DOHH2 (cell line): ENCODE measurements around the gene KRTAP5-8.

ENCODE experiments used
- H3F3A ChIP-seq: fragments of 200-600 bp; sonication (generic), shearing (Covaris generic); 2 replicates; pipeline ENCODE4 v1.6.0; 2016; ENCODE audit warnings: antibody characterized with exemption, mild to moderate bottlenecking; ENCODE audit not compliant: control insufficient read depth, insufficient read depth
- H3K27ac ChIP-seq: fragments of 200-600 bp; sonication (generic); 2 replicates; pipeline ENCODE4 v1.5.1; 2014; ENCODE audit warnings: low read depth, mild to moderate bottlenecking, low read length, moderate library complexity
- H3K27me3 ChIP-seq: fragments of 200-600 bp; sonication (generic); 2 replicates; pipeline ENCODE4 v1.6.1; 2014; ENCODE audit warnings: mild to moderate bottlenecking, low read length, mixed read lengths; ENCODE audit not compliant: control insufficient read depth
- H3K36me3 ChIP-seq: fragments of 200-600 bp; sonication (generic); 2 replicates; pipeline ENCODE4 v1.6.1; 2014; ENCODE audit warnings: mild to moderate bottlenecking, low read length, moderate library complexity, mixed read lengths; ENCODE audit not compliant: control insufficient read depth
- H3K4me1 ChIP-seq: fragments of 200-600 bp; sonication (generic); 2 replicates; pipeline ENCODE4 v1.6.1; 2014; ENCODE audit warnings: mild to moderate bottlenecking, low read length, mixed read lengths; ENCODE audit not compliant: control insufficient read depth
- H3K4me2 ChIP-seq: fragments of 200-600 bp; sonication (generic); 2 replicates; pipeline ENCODE4 v1.6.0; 2014; ENCODE audit warnings: mild to moderate bottlenecking, low read length, moderate library complexity
- H3K4me3 ChIP-seq: fragments of 200-600 bp; sonication (generic); 2 replicates; pipeline ENCODE4 v1.5.1; 2014; ENCODE audit warnings: mild to moderate bottlenecking, low read length, mixed read lengths
- H3K79me2 ChIP-seq: fragments of 200-600 bp; sonication (generic); 2 replicates; pipeline ENCODE4 v1.6.1; 2014; ENCODE audit warnings: mild to moderate bottlenecking, low read length, mixed read lengths; ENCODE audit not compliant: control insufficient read depth
- H3K9me2 ChIP-seq: fragments of 200-600 bp; sonication (generic); replicated peaks from 2 replicates; pipeline ENCODE4 v1.6.1; 2014; ENCODE audit warnings: mild to moderate bottlenecking, low read length, mixed read lengths; ENCODE audit not compliant: control insufficient read depth
- H3K9me3 ChIP-seq: fragments of 200-600 bp; sonication (generic); 2 replicates; pipeline ENCODE4 v1.6.1; 2014; ENCODE audit warnings: antibody characterized with exemption, low read length, mixed read lengths; ENCODE audit not compliant: control insufficient read depth, insufficient read depth
- H4K20me1 ChIP-seq: fragments of 200-600 bp; sonication (generic); 2 replicates; pipeline ENCODE4 v1.6.0; 2014; ENCODE audit warnings: low read depth, mild to moderate bottlenecking, antibody characterized with exemption, low read length, moderate library complexity; ENCODE audit not compliant: control insufficient read depth, insufficient read depth
- CTCF ChIP-seq: fragments of 200-600 bp; sonication (generic); IDR thresholded peaks from one replicate; pipeline ENCODE4 v1.5.1; 2014; ENCODE audit warnings: antibody characterized with exemption, mild to moderate bottlenecking, low read depth, low read length; ENCODE audit not compliant: poor library complexity, severe bottlenecking
- EZH2phosphoT487 ChIP-seq: fragments of 200-600 bp; sonication (generic); IDR thresholded peaks from 2 replicates; pipeline ENCODE4 v1.6.1; 2017; ENCODE audit warnings: borderline replicate concordance, mild to moderate bottlenecking, antibody characterized with exemption, low read length, moderate library complexity, mixed read lengths

The KRTAP5-8 gene

GRCh38 chr11:71548120-71548519 is 10.3 kb downstream of the KRTAP5-8 start, which contains the start of gene KRTAP5-9:
TSS of gene KRTAP5-9 (plus strand) at chr11:71548420. CDS start at chr11:71548658, 238 bp downstream.
- H3K27me3 ChIP-seq = peaks cover 35% of the 10 kb centered on the region
- TF ChIP-seq CTCF (no peak), EZH2phosphoT487 (no peak)
- H3K4me3 ChIP-seq = no peak within 1 kb of the TSS
- no peaks in the 10 kb centered on the region for H3K36me3 ChIP-seq
- H3K9me3 ChIP-seq = no peaks in the 10 kb centered on the region; the same call in 1 of the 2 replicates
- no peaks in the 10 kb centered on the region for H3K4me1 ChIP-seq
- H3K4me2 ChIP-seq = no peak within 1 kb of the TSS
- no peaks in the 10 kb centered on the region for H3F3A ChIP-seq
- no peaks in the 10 kb centered on the region for H4K20me1 ChIP-seq
- no peaks in the 10 kb centered on the region for H3K9me2 ChIP-seq
- no peak within 1 kb of the TSS for H3K27ac ChIP-seq
- no peaks in the 10 kb centered on the region for H3K79me2 ChIP-seq

- no peaks in the 10 kb centered on the region; the same call in 1 of the 2 replicates for H3K9me3 ChIP-seq
- H3K4me3 ChIP-seq = no peak overlapping the region
- no peak for TF ChIP-seq EZH2phosphoT487
- TF ChIP-seq CTCF = no peak
- H4K20me1 ChIP-seq = no peaks in the 10 kb centered on the region
- no peaks in the 10 kb centered on the region for H3K9me2 ChIP-seq
- H3K36me3 ChIP-seq = no peaks in the 10 kb centered on the region
- no peaks in the 10 kb centered on the region for H3F3A ChIP-seq
- H3K79me2 ChIP-seq = no peaks in the 10 kb centered on the region
- H3K27ac ChIP-seq = no peak overlapping the region
- H3K27me3 ChIP-seq = peaks cover 29% of the 10 kb centered on the region
- no peaks in the 10 kb centered on the region for H3K4me1 ChIP-seq
- H3K4me2 ChIP-seq = no peak overlapping the region
Measured at GRCh38 chr11:71548716-71549151, 10.9 kb downstream of the KRTAP5-8 start.

- H4K20me1 ChIP-seq = no peaks in the 10 kb centered on the region
- H3K9me2 ChIP-seq = no peaks in the 10 kb centered on the region
- H3K4me2 ChIP-seq = no peak overlapping the region
- H3K27me3 ChIP-seq = peaks cover 32% of the 10 kb centered on the region
- no peaks in the 10 kb centered on the region for H3K9me3 ChIP-seq
- no peaks in the 10 kb centered on the region for H3K4me1 ChIP-seq
- no peaks in the 10 kb centered on the region for H3K36me3 ChIP-seq
- H3F3A ChIP-seq = no peaks in the 10 kb centered on the region
- H3K79me2 ChIP-seq = no peaks in the 10 kb centered on the region
- TF ChIP-seq EZH2phosphoT487 (no peak), CTCF (no peak)
- no peak overlapping the region for H3K4me3 ChIP-seq
- H3K27ac ChIP-seq = no peak overlapping the region
Measured at GRCh38 chr11:71551711-71552110, 13.9 kb downstream of the KRTAP5-8 start.
